AG04450 (cell line): Measurements from ENCODE around the gene SLC24A3. TPM values are rescaled to one million over a fixed set of nuclear protein-coding genes. Genes with fewer than 3 reads are reported as not detected.

ENCODE experiments used
- CTCF ChIA-PET: fragments of 300-600, 350-600 bp; formaldehyde crosslinking; extraction: SDS; loops from one replicate; lab custom pipeline; 2022; ENCODE audit warnings: antibody characterized with exemption, inconsistent platforms; lab: Charles Lee
- POLR2A ChIA-PET: fragments of 350-600 bp; formaldehyde crosslinking; extraction: SDS; loops from one replicate; lab custom pipeline; 2021; ENCODE audit warnings: antibody characterized with exemption, inconsistent platforms; lab: Yijun Ruan, JAX
- DNase-seq: peaks from one replicate; pipeline ENCODE4 v3.0.0-alpha.2; 2011; ENCODE audit warnings: low read depth, low spot score
- H3K27ac ChIP-seq: one replicate; pipeline ENCODE4 v1.5.1; 2012; ENCODE audit warnings: low read depth, low read length, control low read depth
- H3K27me3 ChIP-seq: one replicate; pipeline ENCODE4 v1.6.0; 2012; ENCODE audit warnings: low read length; ENCODE audit not compliant: control insufficient read depth, insufficient read depth
- H3K4me3 ChIP-seq: 2 replicates; pipeline ENCODE4 v1.5.1; 2011; ENCODE audit warnings: mild to moderate bottlenecking, low read depth, low read length, control low read depth
- H3K9me3 ChIP-seq: 2 replicates; pipeline ENCODE4 v1.5.1; 2012; ENCODE audit warnings: low read length; ENCODE audit not compliant: control insufficient read depth, insufficient read depth
- CTCF ChIP-seq: IDR thresholded peaks from 2 replicates; pipeline ENCODE4 v1.5.1; 2011; ENCODE audit warnings: low read depth, low read length, control low read depth, inconsistent platforms
- polyA plus RNA-seq: library from polyadenylated mRNA; depleted of rRNA; stranded (reverse); fragments of >200 nt; gene quantifications from 2 replicates; pipeline ENCODE4 v1.2.3, GENCODE V29; 2011

SLC24A3 gene
- polyA plus RNA-seq, 1 experiment, result not detected

DNA sequence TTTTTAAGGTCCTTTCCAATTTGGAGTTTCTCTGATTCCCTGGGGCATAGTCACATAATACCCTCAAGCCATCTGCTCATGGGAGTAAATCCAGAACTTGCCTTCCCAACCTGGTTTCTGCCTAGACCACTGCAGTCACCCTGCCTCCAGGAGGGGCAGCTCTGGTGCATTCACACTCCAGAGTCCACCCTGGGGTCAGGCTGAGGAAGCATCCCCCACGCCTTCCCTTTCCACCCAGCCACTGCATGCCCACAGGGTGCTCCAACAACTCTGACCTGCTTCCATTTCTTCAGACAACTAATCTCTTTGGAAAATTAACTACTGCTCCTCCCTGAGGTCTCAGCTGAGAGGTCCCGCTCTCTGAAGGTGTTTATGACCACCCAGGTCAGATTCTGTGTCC is 334.2 kb downstream of the SLC24A3 start:
- no peak for DNase-seq
- H3K4me3 ChIP-seq, result no peak overlapping the region
- TF ChIP-seq CTCF, result no peak
- CTCF ChIA-PET, result no interaction called here
- H3K27ac ChIP-seq, result no peak overlapping the region
- H3K27me3 ChIP-seq, result no peaks in the 10 kb centered on the region
- H3K9me3 ChIP-seq, result no peaks in the 10 kb centered on the region
- POLR2A ChIA-PET, result no interaction called here

DNA sequence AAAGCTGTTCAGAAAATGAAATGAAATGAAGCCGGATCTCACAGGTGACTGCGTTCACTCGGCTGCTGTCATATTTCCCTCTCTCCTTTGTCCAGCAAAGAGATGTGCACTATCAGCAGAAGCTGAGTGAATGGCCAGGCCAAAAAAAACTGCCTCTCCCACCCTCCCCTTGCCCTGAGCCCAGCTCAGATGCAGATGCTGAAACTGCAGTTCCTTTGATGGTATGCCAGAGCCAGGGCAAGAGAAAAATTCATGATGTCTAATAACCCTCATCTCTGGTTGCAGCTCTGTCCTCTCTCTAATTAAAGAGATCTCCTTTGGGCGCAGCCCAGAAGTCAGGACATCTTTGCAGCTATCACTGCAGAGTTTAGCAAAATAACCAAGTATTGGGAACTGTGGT is 335.1 kb downstream of the SLC24A3 start:
- ChIA-PET CTCF (no interaction called here), POLR2A (no interaction called here)
- no peak overlapping the region for H3K27ac ChIP-seq
- H3K9me3 ChIP-seq, result no peaks in the 10 kb centered on the region
- TF ChIP-seq CTCF, result no peak
- H3K4me3 ChIP-seq, result no peak overlapping the region
- H3K27me3 ChIP-seq, result no peaks in the 10 kb centered on the region
- DNase-seq, result no peak

DNA sequence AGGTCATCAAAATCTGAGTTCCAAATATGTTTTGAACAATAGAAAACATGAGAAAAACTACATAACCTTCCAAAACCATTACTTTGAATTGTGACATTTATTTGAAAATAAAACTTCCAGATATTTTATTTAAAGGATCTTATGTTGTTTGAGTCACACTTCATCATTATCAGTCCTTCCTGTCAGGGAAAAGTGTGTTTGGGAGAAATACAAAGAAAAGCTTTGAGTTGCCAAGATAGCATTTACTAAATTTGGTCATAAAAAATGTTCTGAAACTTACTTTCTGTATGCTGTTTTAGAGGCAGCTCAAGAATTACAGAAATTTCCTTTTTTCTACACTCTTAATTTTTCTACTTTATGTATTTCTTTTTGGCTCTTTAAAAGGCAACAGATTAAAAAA is 337.5 kb downstream of the SLC24A3 start:
- Histone ChIP-seq H3K27ac (no peak overlapping the region), H3K27me3 (no peaks in the 10 kb centered on the region), H3K4me3 (no peak overlapping the region), H3K9me3 (no peaks in the 10 kb centered on the region)
- DNase-seq, result no peak
- ChIA-PET CTCF (no interaction called here), POLR2A (no interaction called here)
- no peak for TF ChIP-seq CTCF

GRCh38 chr20:19552221-19553180 is 340.1 kb downstream of the SLC24A3 start:
- CTCF ChIA-PET, result no interaction called here
- Histone ChIP-seq H3K27me3 (no peaks in the 10 kb centered on the region), H3K27ac (no peak overlapping the region), H3K9me3 (no peaks in the 10 kb centered on the region), H3K4me3 (no peak overlapping the region)
- no peak for TF ChIP-seq CTCF
- POLR2A ChIA-PET, result no interaction called here
- DNase-seq, result no peak

DNA sequence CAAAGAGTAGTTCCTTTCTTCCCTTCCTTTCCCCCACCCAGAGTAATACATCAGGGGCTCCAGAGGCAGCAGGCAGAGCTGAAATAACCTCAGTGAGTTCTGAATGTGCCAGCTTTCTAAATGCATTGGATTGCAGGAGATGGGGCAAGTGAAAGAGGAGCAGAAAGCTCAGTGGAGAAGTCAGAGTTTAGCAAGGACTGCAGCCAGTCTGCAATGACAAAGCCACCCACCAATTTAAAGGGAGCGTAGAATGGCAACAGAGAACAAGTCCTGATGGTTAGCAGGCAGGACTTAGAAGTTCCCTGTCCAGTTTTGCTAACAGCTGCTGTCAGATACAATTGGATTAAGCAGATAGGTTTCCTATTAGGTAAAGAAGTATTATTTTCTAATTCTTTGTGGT is 342.2 kb downstream of the SLC24A3 start:
- Histone ChIP-seq H3K27ac (no peak overlapping the region), H3K4me3 (no peak overlapping the region), H3K9me3 (no peaks in the 10 kb centered on the region), H3K27me3 (no peaks in the 10 kb centered on the region)
- no peak for DNase-seq
- no peak for TF ChIP-seq CTCF
- POLR2A ChIA-PET, result no interaction called here
- CTCF ChIA-PET, result no interaction called here
